HepG2 (cell line): ENCODE results near the gene OGFR. TPM values are rescaled to one million over a fixed set of nuclear protein-coding genes. Genes with fewer than 3 reads are reported as not detected.
A peak's percentile ranks its signal among the peaks of the same experiment; 100 is the strongest.

Experiments
- ATAC-seq: fragments of 200-7000 bp; cut with Tn5 transposase; 3 replicates; pipeline ENCODE4 v1.9.1; 2020; ENCODE audit warnings: mild to moderate bottlenecking, moderate library complexity
- BruUV-seq: library from RNA; stranded (reverse); fragments of 400-500 nt; replicated peaks from 2 replicates; lab custom pipeline; 2021; lab: Mats Ljungman, UMichigan
- CTCF ChIA-PET: fragments of 300-600 bp; formaldehyde crosslinking; extraction: SDS; loops from one replicate; lab custom pipeline; 2021; ENCODE audit warnings: low total read pairs, inconsistent platforms, low intra/inter-chr PET ratio; lab: Yijun Ruan, JAX
- POLR2A ChIA-PET: fragments of 350-600 bp; sonication (Branson Sonifier 250); formaldehyde crosslinking; loops from one replicate; lab custom pipeline; 2020; ENCODE audit warnings: antibody characterized with exemption, inconsistent platforms; lab: Yijun Ruan, JAX
- DNase-seq: peaks from one replicate; pipeline ENCODE4 v3.0.0-alpha.2; 2015; ENCODE audit warnings: low spot score
- FAIRE-seq: peaks from 3 replicates; lab custom pipeline; 2011; peaks lifted over from hg19 to GRCh38; lab: Jason Lieb, UNC
- H2AFZ ChIP-seq: one replicate; pipeline ENCODE4 v1.6.1; 2011; ENCODE audit warnings: low read length, inconsistent platforms
- H3K27ac ChIP-seq: fragments of 300-600 bp; 3 replicates; pipeline ENCODE4 v1.8.0; 2011; ENCODE audit warnings: mixed run types, mild to moderate bottlenecking, mixed read lengths, low read length, inconsistent platforms; ENCODE audit not compliant: insufficient read depth; ENCODE audit errors: extremely low read length
- H3K27me3 ChIP-seq, 2 experiments: fragments of 200-600 bp in 1 of 2; 2 replicates in 1 of 2; 3 replicates in 1 of 2; pipeline versions ENCODE4 v1.6.0 to v1.8.0; 2011; ENCODE audit warnings: low read length in 2 of 2, mild to moderate bottlenecking in 2 of 2, moderate library complexity in 2 of 2, inconsistent platforms in 1 of 2; ENCODE audit not compliant: insufficient read depth in 2 of 2, control insufficient read depth in 1 of 2
- H3K36me3 ChIP-seq, 2 experiments: fragments of 200-600 bp in 1 of 2; replicated peaks in 1 of 2; 2 replicates in 1 of 2; 3 replicates in 1 of 2; pipeline versions ENCODE4 v1.5.1 to v1.8.0; 2011; ENCODE audit warnings: low read length in 2 of 2, inconsistent platforms in 1 of 2; ENCODE audit not compliant: insufficient read depth in 2 of 2, control insufficient read depth in 1 of 2
- H3K4me1 ChIP-seq: 2 replicates; pipeline ENCODE4 v1.5.1; 2012; ENCODE audit warnings: low read length, inconsistent platforms; ENCODE audit not compliant: insufficient read depth
- H3K4me2 ChIP-seq: 2 replicates; pipeline ENCODE4 v1.6.0; 2011; ENCODE audit warnings: low read depth, low read length, inconsistent platforms
- H3K4me3 ChIP-seq, 3 experiments: fragments of 200-600 bp in 1 of 3; sonication (generic), shearing (Covaris generic) in 1 of 3; replicated peaks in 1 of 3; 2 replicates each; pipeline ENCODE4 v1.5.1; 2011 to 2016; ENCODE audit warnings: low read length in 3 of 3, inconsistent platforms in 2 of 3, low read depth in 2 of 3, mild to moderate bottlenecking in 2 of 3, control low read depth in 1 of 3, mixed read lengths in 1 of 3; ENCODE audit not compliant: insufficient read depth in 1 of 3
- H3K79me2 ChIP-seq: one replicate; pipeline ENCODE4 v1.6.1; 2011; ENCODE audit warnings: low read length, inconsistent platforms; ENCODE audit not compliant: insufficient read depth
- H3K9ac ChIP-seq: 2 replicates; pipeline ENCODE4 v1.6.0; 2011; ENCODE audit warnings: mild to moderate bottlenecking, low read depth, low read length, inconsistent platforms; ENCODE audit not compliant: insufficient read depth
- H3K9me3 ChIP-seq: 2 replicates; pipeline ENCODE4 v1.5.1; 2012; ENCODE audit warnings: mild to moderate bottlenecking, low read length
- H4K20me1 ChIP-seq: 2 replicates; pipeline ENCODE4 v1.6.0; 2011; ENCODE audit warnings: inconsistent platforms, mild to moderate bottlenecking, low read length, moderate library complexity; ENCODE audit not compliant: insufficient read depth
- CEBPB ChIP-seq: IDR thresholded peaks from 2 replicates; pipeline ENCODE4 v1.6.1; 2011; ENCODE audit warnings: low read depth, low read length, improper control_type of control experiment, borderline replicate concordance
- DMAP1 ChIP-seq: IDR thresholded peaks from 2 replicates; pipeline ENCODE4 v1.6.1; 2016
- ETV5 ChIP-seq: IDR thresholded peaks from 2 replicates; pipeline ENCODE4 v1.6.1; 2018; ENCODE audit warnings: missing biosample characterization, missing genetic modification reagents, inconsistent platforms, borderline replicate concordance
- FIP1L1 ChIP-seq: fragments of 200-400 bp; formaldehyde crosslinking; IDR thresholded peaks from 2 replicates; pipeline ENCODE4 v1.6.1; 2018; ENCODE audit warnings: low read depth, mild to moderate bottlenecking, low read length, moderate library complexity, borderline replicate concordance; ENCODE audit not compliant: insufficient read depth
- FOXA3 ChIP-seq: IDR thresholded peaks from 2 replicates; pipeline ENCODE4 v1.6.1; 2016; ENCODE audit warnings: missing genetic modification reagents, missing compliant biosample characterization
- FOXP1 ChIP-seq, 2 experiments: fragments of 450-650 bp in 1 of 2; IDR thresholded peaks; 2 replicates each; pipeline ENCODE4 v1.6.1; 2017 to 2018; ENCODE audit warnings: antibody characterized with exemption in 1 of 2
- HHEX ChIP-seq: IDR thresholded peaks from 2 replicates; pipeline ENCODE4 v1.6.1; 2016; ENCODE audit warnings: control low read depth
- HOXA9 ChIP-seq: sonication (generic); formaldehyde crosslinking; IDR thresholded peaks from 2 replicates; pipeline ENCODE4 v1.8.1; 2022; ENCODE audit warnings: missing genetic modification reagents, mild to moderate bottlenecking, moderate library complexity, borderline replicate concordance
- HOXD1 ChIP-seq: sonication (generic); formaldehyde crosslinking; IDR thresholded peaks from 2 replicates; pipeline ENCODE4 v1.5.0; 2020; ENCODE audit warnings: missing genetic modification reagents
- PCBP2 ChIP-seq: fragments of 200-400 bp; formaldehyde crosslinking; optimal IDR thresholded peaks from 2 replicates; pipeline ENCODE3; 2018; ENCODE audit warnings: low read length, low read depth; ENCODE audit not compliant: poor library complexity, severe bottlenecking
- POLR2AphosphoS2 ChIP-seq: IDR thresholded peaks from 2 replicates; pipeline ENCODE4 v1.6.1; 2011; ENCODE audit warnings: low read depth, low read length, improper control_type of control experiment
- SALL1 ChIP-seq: sonication (generic); formaldehyde crosslinking; IDR thresholded peaks from 2 replicates; pipeline ENCODE4 v1.8.0; 2022; ENCODE audit warnings: mild to moderate bottlenecking, missing genetic modification reagents
- ZNF253 ChIP-seq: sonication (generic); formaldehyde crosslinking; IDR thresholded peaks from 2 replicates; pipeline ENCODE4 v1.8.0; 2022; ENCODE audit warnings: mild to moderate bottlenecking, missing genetic modification reagents, borderline replicate concordance
- ZNF431 ChIP-seq: sonication (generic); formaldehyde crosslinking; IDR thresholded peaks from 2 replicates; pipeline ENCODE4 v1.9.0; 2022; ENCODE audit warnings: missing genetic modification reagents, low read depth, mild to moderate bottlenecking, borderline replicate concordance
- ZSCAN31 ChIP-seq: sonication (generic); formaldehyde crosslinking; IDR thresholded peaks from 2 replicates; pipeline ENCODE4 v1.5.0; 2020; ENCODE audit warnings: low read depth, mild to moderate bottlenecking, missing genetic modification reagents
- WGBS: methylation state at CpG from one replicate; pipeline ENCODE4 v1.1.6; 2017; ENCODE audit warnings: low lambda C conversion rate; 5-methylcytosine and 5-hydroxymethylcytosine counted together
- in situ Hi-C: cut with HindIII; loops from 2 replicates; pipeline ENCODE4 v1.10.0; 2017; ENCODE audit warnings: low pct_unique_long_range_greater_than_20kb; ENCODE audit not compliant: extremely low pct_ligation_motif_present
- intact Hi-C: fragments of 100-400 bp; cut with micrococcal nuclease; formaldehyde crosslinking; loops from one replicate; pipeline ENCODE4 v1.10.0; 2022; ENCODE audit not compliant: unreplicated experiment
- polyA plus RNA-seq, 8 experiments: library from polyadenylated mRNA; depleted of rRNA in 3 of 8; stranded (reverse) in 7 of 8; unstranded in 1 of 8; fragments of >200 nt; fragmentation: Illumina TruSeq in 4 of 8; extraction: Trizol in 4 of 8; gene quantifications; 2 replicates each; pipeline versions ENCODE4 v1.2.1 to v1.2.3, GENCODE V29; 2011 to 2016; ENCODE audit warnings: low read depth in 4 of 8, missing spikeins in 1 of 8, mixed read lengths in 1 of 8; ENCODE audit not compliant: insufficient read depth in 1 of 8
- total RNA-seq, 5 experiments: library from RNA; depleted of rRNA; stranded (reverse); fragments of >200 nt; fragmentation: Illumina TruSeq; extraction: Trizol; gene quantifications; 2 replicates each; pipeline ENCODE4 v1.2.3, GENCODE V29; 2016; ENCODE audit warnings: low read depth in 1 of 5
- TF ChIP-seq, protein P1 (sequence below): sonication (generic); formaldehyde crosslinking; IDR thresholded peaks from 2 replicates; pipeline ENCODE4 v1.5.0; 2020; ENCODE audit warnings: mild to moderate bottlenecking, missing genetic modification reagents, borderline replicate concordance
- TF ChIP-seq, protein P2 (sequence below): sonication (generic); formaldehyde crosslinking; IDR thresholded peaks from 2 replicates; pipeline ENCODE4 v1.5.0; 2020; ENCODE audit warnings: missing genetic modification reagents
- TF ChIP-seq, protein P3 (sequence below), 2 experiments: fragments of 450-650 bp in 1 of 2; sonication (generic) in 1 of 2; formaldehyde crosslinking; IDR thresholded peaks; 2 replicates each; pipeline versions ENCODE4 v1.5.0 to v1.8.0; 2020 to 2022; ENCODE audit warnings: mild to moderate bottlenecking in 1 of 2, missing genetic modification reagents in 1 of 2

The OGFR gene
- total and polyA plus RNA-seq, 2 of the 13 experiments (the other 11 are each of a cell fraction or from before 2014, with no cell fraction given) = 47.7 to 81.8 TPM

DNA sequence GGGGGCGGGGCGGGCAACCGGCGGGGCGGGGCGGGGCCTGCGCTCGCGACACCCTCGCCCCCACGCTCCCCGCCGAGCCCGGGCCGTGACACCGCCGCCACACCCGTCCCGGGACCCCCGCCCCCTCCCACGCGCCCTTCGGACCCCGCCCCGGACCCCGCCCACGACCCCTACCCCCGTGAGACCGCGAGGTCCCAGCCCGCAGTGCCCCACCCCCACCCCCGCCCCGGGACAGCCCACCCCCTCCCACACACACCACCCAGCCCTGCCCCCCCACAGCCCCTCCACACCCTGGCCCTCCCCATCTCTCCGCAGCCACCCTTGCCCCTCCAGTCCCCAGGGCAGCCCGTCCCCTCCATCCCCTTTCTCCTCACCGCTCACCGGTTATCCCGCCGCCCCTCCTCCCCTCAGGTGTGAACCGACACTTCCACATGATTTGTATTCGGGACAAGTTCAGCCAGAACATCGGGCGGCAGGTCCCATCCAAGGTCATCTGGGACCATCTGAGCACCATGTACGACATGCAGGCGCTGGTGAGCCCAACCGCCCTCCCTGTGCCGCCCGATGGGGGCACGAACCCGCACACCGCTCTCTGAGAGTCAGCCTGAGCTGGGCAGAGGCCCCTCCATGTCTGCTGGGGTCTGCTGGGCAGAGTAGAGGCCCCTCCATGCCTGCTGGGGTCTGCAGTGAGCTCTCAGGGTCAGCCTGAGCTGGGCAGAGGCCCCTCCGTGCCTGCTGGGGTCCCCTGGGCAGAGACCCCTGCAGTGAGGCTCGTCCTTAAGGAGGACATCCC lies 7.7 kb upstream of the OGFR start:
- peak overlapping the region; percentile 99 for H3K4me2 ChIP-seq
- peaks cover 5% of the 10 kb centered on the region; the same call in 1 of the 2 replicates for H4K20me1 ChIP-seq
- peaks cover 1 to 15% of the 10 kb centered on the region in 2 experiments; a peak in 3 of 5 replicates for H3K27me3 ChIP-seq
- ChIA-PET CTCF (no interaction called here), POLR2A (interaction anchor here (0.6 to 4.2 kb wide), 7 partner anchors 9 to 385 kb away, joined by 3 to 110 read pairs (median 12); partner anchors contain the start of genes COL9A3 and OGFR)
- H3K4me3 ChIP-seq = peak overlapping the region; percentile 62 to 84 (median 79); a peak in 5 of 6 replicates
- 43% methylated on average over 25 of the region's 53 CpGs for WGBS
- H2AFZ ChIP-seq = no peak overlapping the region
- intact Hi-C loops (loop anchor here (10.0 kb wide), 1 partner anchor 422 kb away; no protein-coding TSS in a partner anchor), in situ Hi-C loops (loop anchor here (25.0 kb wide), 1 partner anchor 285 kb away; no protein-coding TSS in a partner anchor)
- H3K36me3 ChIP-seq = peaks cover 27 to 36% of the 10 kb centered on the region in 2 experiments
- H3K79me2 ChIP-seq = peaks cover 8% of the 10 kb centered on the region
- H3K27ac ChIP-seq = peak overlapping the region; percentile 52
- DNase-seq (no peak), FAIRE-seq (no peak), ATAC-seq (no peak)
- H3K4me1 ChIP-seq = peaks cover 36% of the 10 kb centered on the region
- BruUV-seq = TSS peak; percentile 21
- H3K9me3 ChIP-seq = no peaks in the 10 kb centered on the region
- peak overlapping the region; percentile 84 for H3K9ac ChIP-seq
- TF ChIP-seq PCBP2 (no peak), ZNF253 (CRISPR knock-in tag) (no peak), ZNF431 (CRISPR knock-in tag) (no peak), ETV5 (CRISPR knock-in tag) (no peak), DMAP1 (no peak; the same call in 1 of the 2 replicates), CEBPB (no peak), HOXD1 (CRISPR knock-in tag) (no peak), FOXA3 (CRISPR knock-in tag) (no peak), SALL1 (CRISPR knock-in tag) (0 out of 2 replicates have a peak, but pooled peaks have one; percentile 45), HHEX (CRISPR knock-in tag) (no peak), FOXP1 (IDR thresholded peaks at IDR 0.05) (no peak), FOXP1 (CRISPR knock-in tag; IDR thresholded peaks at IDR 0.05) (no peak), ZSCAN31 (CRISPR knock-in tag) (no peak), POLR2AphosphoS2 (no peak), HOXA9 (CRISPR knock-in tag) (no peak), FIP1L1 (no peak)
- TF ChIP-seq, protein P1, sequence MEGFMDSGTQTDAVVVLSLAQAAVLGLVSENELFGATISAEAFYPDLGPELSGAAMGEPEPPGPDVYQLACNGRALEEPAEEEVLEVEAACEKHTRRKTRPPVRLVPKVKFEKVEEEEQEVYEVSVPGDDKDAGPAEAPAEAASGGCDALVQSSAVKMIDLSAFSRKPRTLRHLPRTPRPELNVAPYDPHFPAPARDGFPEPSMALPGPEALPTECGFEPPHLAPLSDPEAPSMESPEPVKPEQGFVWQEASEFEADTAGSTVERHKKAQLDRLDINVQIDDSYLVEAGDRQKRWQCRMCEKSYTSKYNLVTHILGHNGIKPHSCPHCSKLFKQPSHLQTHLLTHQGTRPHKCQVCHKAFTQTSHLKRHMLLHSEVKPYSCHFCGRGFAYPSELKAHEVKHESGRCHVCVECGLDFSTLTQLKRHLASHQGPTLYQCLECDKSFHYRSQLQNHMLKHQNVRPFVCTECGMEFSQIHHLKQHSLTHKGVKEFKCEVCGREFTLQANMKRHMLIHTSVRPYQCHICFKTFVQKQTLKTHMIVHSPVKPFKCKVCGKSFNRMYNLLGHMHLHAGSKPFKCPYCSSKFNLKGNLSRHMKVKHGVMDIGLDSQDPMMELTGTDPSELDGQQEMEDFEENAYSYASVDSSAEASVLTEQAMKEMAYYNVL (CRISPR knock-in tag) = no peak
- TF ChIP-seq, protein P2, sequence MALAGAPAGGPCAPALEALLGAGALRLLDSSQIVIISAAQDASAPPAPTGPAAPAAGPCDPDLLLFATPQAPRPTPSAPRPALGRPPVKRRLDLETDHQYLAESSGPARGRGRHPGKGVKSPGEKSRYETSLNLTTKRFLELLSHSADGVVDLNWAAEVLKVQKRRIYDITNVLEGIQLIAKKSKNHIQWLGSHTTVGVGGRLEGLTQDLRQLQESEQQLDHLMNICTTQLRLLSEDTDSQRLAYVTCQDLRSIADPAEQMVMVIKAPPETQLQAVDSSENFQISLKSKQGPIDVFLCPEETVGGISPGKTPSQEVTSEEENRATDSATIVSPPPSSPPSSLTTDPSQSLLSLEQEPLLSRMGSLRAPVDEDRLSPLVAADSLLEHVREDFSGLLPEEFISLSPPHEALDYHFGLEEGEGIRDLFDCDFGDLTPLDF (CRISPR knock-in tag) = no peak
- TF ChIP-seq, protein P3, sequence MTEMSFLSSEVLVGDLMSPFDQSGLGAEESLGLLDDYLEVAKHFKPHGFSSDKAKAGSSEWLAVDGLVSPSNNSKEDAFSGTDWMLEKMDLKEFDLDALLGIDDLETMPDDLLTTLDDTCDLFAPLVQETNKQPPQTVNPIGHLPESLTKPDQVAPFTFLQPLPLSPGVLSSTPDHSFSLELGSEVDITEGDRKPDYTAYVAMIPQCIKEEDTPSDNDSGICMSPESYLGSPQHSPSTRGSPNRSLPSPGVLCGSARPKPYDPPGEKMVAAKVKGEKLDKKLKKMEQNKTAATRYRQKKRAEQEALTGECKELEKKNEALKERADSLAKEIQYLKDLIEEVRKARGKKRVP (CRISPR knock-in tag; IDR thresholded peaks at IDR 0.05) = no peak
